ENCODE measurements around the gene ACTN4. TPM values are rescaled to one million over a fixed set of nuclear protein-coding genes. Genes with fewer than 3 reads are reported as not detected.
"Not testable (repeated sequence)": the region's sequence is repeated elsewhere in the genome, so short reads cannot be mapped to it uniquely, and the experiment has no call there.

Gene ACTN4
- total RNA-seq, 1 donor from 2014 or later = 921 TPM

GRCh38 chr19:38619361-38620174 lies 27.9 kb upstream of the ACTN4 start:
- Mint-ChIP-seq H3K27me3 (ENCODE audit: low read depth) (no peaks in the 10 kb centered on the region), H3K4me1 (ENCODE audit: low read depth) (peaks cover 23% of the 10 kb centered on the region)

GRCh38 chr19:38624822-38625221 lies 22.6 kb upstream of the ACTN4 start:
- peaks cover 32% of the 10 kb centered on the region for H3K36me3 Mint-ChIP-seq (ENCODE audit: low read depth)
- no peak overlapping the region for H3K27ac Mint-ChIP-seq (ENCODE audit: unreplicated experiment)
- DNase-seq (ENCODE audit: low spot score) = no peak
- H3K9me3 Mint-ChIP-seq (ENCODE audit: low read depth) = no peaks in the 10 kb centered on the region
- peaks cover 6% of the 10 kb centered on the region for H3K4me1 Mint-ChIP-seq (ENCODE audit: low read depth)
- H3K27me3 Mint-ChIP-seq (ENCODE audit: low read depth) = no peaks in the 10 kb centered on the region
- no peak for TF ChIP-seq CTCF (IDR thresholded peaks at IDR 0.05)
- H3K4me3 Mint-ChIP-seq (ENCODE audit: unreplicated experiment) = no peak overlapping the region

More at GRCh38 chr19:38619361-38620174, 27.9 kb upstream of the ACTN4 start:
- H3K27ac Mint-ChIP-seq (ENCODE audit: unreplicated experiment) = peak overlapping the region; percentile 99
- H3K36me3 Mint-ChIP-seq (ENCODE audit: low read depth) = peaks cover 15% of the 10 kb centered on the region
- TF ChIP-seq CTCF (IDR thresholded peaks at IDR 0.05) = no peak
- H3K9me3 Mint-ChIP-seq (ENCODE audit: low read depth) = no peaks in the 10 kb centered on the region
- no peak for DNase-seq (ENCODE audit: low spot score)
- H3K4me3 Mint-ChIP-seq (ENCODE audit: unreplicated experiment) = peak overlapping the region; percentile 99

- TF ChIP-seq CTCF (IDR thresholded peaks at IDR 0.05) = no peak
- Mint-ChIP-seq H3K36me3 (ENCODE audit: low read depth) (peaks cover 35% of the 10 kb centered on the region), H3K27me3 (ENCODE audit: low read depth) (no peaks in the 10 kb centered on the region), H3K27ac (ENCODE audit: unreplicated experiment) (no peak overlapping the region), H3K9me3 (ENCODE audit: low read depth) (no peaks in the 10 kb centered on the region), H3K4me3 (ENCODE audit: unreplicated experiment) (no peak overlapping the region), H3K4me1 (ENCODE audit: low read depth) (no peaks in the 10 kb centered on the region)
- DNase-seq (ENCODE audit: low spot score) = no peak
Measured at GRCh38 chr19:38626401-38626800, 21.0 kb upstream of the ACTN4 start.

GRCh38 chr19:38629568-38629967 lies 17.9 kb upstream of the ACTN4 start:
- no peak overlapping the region for H3K27ac Mint-ChIP-seq (ENCODE audit: unreplicated experiment)
- no peak overlapping the region for H3K4me3 Mint-ChIP-seq (ENCODE audit: unreplicated experiment)
- no peaks in the 10 kb centered on the region for H3K9me3 Mint-ChIP-seq (ENCODE audit: low read depth)
- peaks cover 25% of the 10 kb centered on the region for H3K36me3 Mint-ChIP-seq (ENCODE audit: low read depth)
- H3K27me3 Mint-ChIP-seq (ENCODE audit: low read depth) = no peaks in the 10 kb centered on the region
- TF ChIP-seq CTCF (IDR thresholded peaks at IDR 0.05) = no peak
- peaks cover 2% of the 10 kb centered on the region for H3K4me1 Mint-ChIP-seq (ENCODE audit: low read depth)
- DNase-seq (ENCODE audit: low spot score) = no peak

- not testable (repeated sequence) for H3K4me1 Mint-ChIP-seq (ENCODE audit: low read depth); H3K27ac Mint-ChIP-seq (ENCODE audit: unreplicated experiment); DNase-seq (ENCODE audit: low spot score); H3K4me3 Mint-ChIP-seq (ENCODE audit: unreplicated experiment); H3K9me3 Mint-ChIP-seq (ENCODE audit: low read depth); H3K27me3 Mint-ChIP-seq (ENCODE audit: low read depth)
- H3K36me3 Mint-ChIP-seq (ENCODE audit: low read depth) = peaks cover 21% of the 10 kb centered on the region
Measured at GRCh38 chr19:38631301-38631700, 16.1 kb upstream of the ACTN4 start.

- not testable (repeated sequence) for H3K9me3 Mint-ChIP-seq (ENCODE audit: low read depth); H3K4me1 Mint-ChIP-seq (ENCODE audit: low read depth); H3K27me3 Mint-ChIP-seq (ENCODE audit: low read depth); DNase-seq (ENCODE audit: low spot score); H3K4me3 Mint-ChIP-seq (ENCODE audit: unreplicated experiment)
- peak overlapping the region; percentile 36 for H3K27ac Mint-ChIP-seq (ENCODE audit: unreplicated experiment)
- H3K36me3 Mint-ChIP-seq (ENCODE audit: low read depth) = peaks cover 20% of the 10 kb centered on the region
Measured at GRCh38 chr19:38631811-38632475, 15.5 kb upstream of the ACTN4 start.
